Trophoblast cell (in vitro differentiated cells and primary cell): Measurements from ENCODE around the gene BEGAIN.

Experiments used
- DNase-seq, 2 donors: peaks; one replicate each; pipeline ENCODE4 v3.0.0-alpha.2; 2016
- H2AFZ ChIP-seq: 2 replicates; pipeline ENCODE4 v1.6.1; 2013; ENCODE audit warnings: low read length, moderate library complexity, mild to moderate bottlenecking; ENCODE audit not compliant: insufficient read depth, poor library complexity
- H2AK5ac ChIP-seq: 2 replicates; pipeline ENCODE4 v1.6.1; 2013; ENCODE audit warnings: mild to moderate bottlenecking, low read length
- H2BK120ac ChIP-seq: 2 replicates; pipeline ENCODE4 v1.6.1; 2013; ENCODE audit warnings: low read length, mild to moderate bottlenecking, moderate library complexity; ENCODE audit not compliant: insufficient read depth, poor library complexity
- H2BK12ac ChIP-seq: 2 replicates; pipeline ENCODE4 v1.6.1; 2013; ENCODE audit warnings: mild to moderate bottlenecking, low read length, moderate library complexity
- H2BK5ac ChIP-seq: 2 replicates; pipeline ENCODE4 v1.6.1; 2013; ENCODE audit warnings: low read length, low read depth, moderate library complexity, mild to moderate bottlenecking; ENCODE audit not compliant: poor library complexity
- H3K14ac ChIP-seq: 2 replicates; pipeline ENCODE4 v1.6.1; 2013; ENCODE audit warnings: mild to moderate bottlenecking, low read length
- H3K18ac ChIP-seq: 2 replicates; pipeline ENCODE4 v1.6.1; 2013; ENCODE audit warnings: mild to moderate bottlenecking, low read length
- H3K23ac ChIP-seq: 2 replicates; pipeline ENCODE4 v1.6.1; 2013; ENCODE audit warnings: low read length
- H3K27ac ChIP-seq: 2 replicates; pipeline ENCODE4 v1.5.1; 2013; ENCODE audit warnings: low read depth, mild to moderate bottlenecking, inconsistent platforms, low read length, moderate library complexity
- H3K27me3 ChIP-seq: 2 replicates; pipeline ENCODE4 v1.6.1; 2013; ENCODE audit warnings: inconsistent platforms, mild to moderate bottlenecking, low read length, moderate library complexity; ENCODE audit not compliant: insufficient read depth
- H3K36me3 ChIP-seq, 2 experiments: 1 replicate in 1 of 2; 2 replicates in 1 of 2; pipeline ENCODE4 v1.6.1; 2013; ENCODE audit warnings: low read length in 2 of 2, mild to moderate bottlenecking in 2 of 2, moderate library complexity in 1 of 2; ENCODE audit not compliant: insufficient read depth in 2 of 2, control insufficient read depth in 1 of 2
- H3K4ac ChIP-seq: 2 replicates; pipeline ENCODE4 v1.6.1; 2013; ENCODE audit warnings: low read depth, mild to moderate bottlenecking, low read length, moderate library complexity
- H3K4me1 ChIP-seq, 2 experiments: 1 replicate in 1 of 2; 2 replicates in 1 of 2; pipeline ENCODE4 v1.6.1; 2013; ENCODE audit warnings: low read length in 2 of 2, mild to moderate bottlenecking in 2 of 2, moderate library complexity in 1 of 2; ENCODE audit not compliant: insufficient read depth in 2 of 2, control insufficient read depth in 1 of 2
- H3K4me2 ChIP-seq: 2 replicates; pipeline ENCODE4 v1.6.1; 2013; ENCODE audit warnings: inconsistent platforms, mild to moderate bottlenecking, low read length, moderate library complexity
- H3K4me3 ChIP-seq: 2 replicates; pipeline ENCODE4 v1.5.1; 2013; ENCODE audit warnings: mild to moderate bottlenecking, low read depth, low read length, inconsistent platforms
- H3K79me1 ChIP-seq: one replicate; pipeline ENCODE4 v1.6.1; 2013; ENCODE audit warnings: low read length
- H3K79me2 ChIP-seq: 2 replicates; pipeline ENCODE4 v1.6.1; 2013; ENCODE audit warnings: low read length, mild to moderate bottlenecking; ENCODE audit not compliant: control insufficient read depth, insufficient read depth, poor library complexity
- H3K9ac ChIP-seq: 2 replicates; pipeline ENCODE4 v1.6.1; 2013; ENCODE audit warnings: mild to moderate bottlenecking, low read length
- H3K9me3 ChIP-seq: 2 replicates; pipeline ENCODE4 v1.6.1; 2013; ENCODE audit warnings: low read depth, mild to moderate bottlenecking, control low read depth, inconsistent platforms, low read length; ENCODE audit not compliant: insufficient read depth
- H4K12ac ChIP-seq: 2 replicates; pipeline ENCODE4 v1.6.1; 2013; ENCODE audit warnings: low read depth, mild to moderate bottlenecking, low read length, moderate library complexity
- H4K8ac ChIP-seq: 2 replicates; pipeline ENCODE4 v1.6.1; 2013; ENCODE audit warnings: low read depth, mild to moderate bottlenecking, low read length, moderate library complexity
- H4K91ac ChIP-seq: one replicate; pipeline ENCODE4 v1.6.1; 2013; ENCODE audit warnings: low read depth, mild to moderate bottlenecking, low read length, moderate library complexity
- WGBS: extraction: QIAGEN DNeasy Blood & Tissue Kit; methylation state at CpG from one replicate; pipeline ENCODE4 v1.1.7; 2013; ENCODE audit warnings: missing lambda C conversion rate; ENCODE audit not compliant: insufficient read length, insufficient coverage; ENCODE audit errors: extremely low coverage; 5-methylcytosine and 5-hydroxymethylcytosine counted together

BEGAIN gene

GRCh38 chr14:100618318-100618693 lies 31.1 kb upstream of the BEGAIN start:
- Histone ChIP-seq H3K14ac (no peak overlapping the region), H3K36me3 (no peaks in the 10 kb centered on the region), H3K27me3 (no peaks in the 10 kb centered on the region), H4K91ac (no peak overlapping the region), H3K18ac (no peak overlapping the region), H3K4me3 (no peak overlapping the region), H2BK12ac (no peak overlapping the region), H3K9me3 (no peaks in the 10 kb centered on the region), H2BK5ac (no peak overlapping the region), H3K79me2 (no peaks in the 10 kb centered on the region), H2BK120ac (no peak overlapping the region), H3K4me1 (no peaks in the 10 kb centered on the region), H3K9ac (no peak overlapping the region), H3K4me2 (no peak overlapping the region), H4K8ac (no peak overlapping the region), H3K79me1 (no peaks in the 10 kb centered on the region), H2AFZ (no peak overlapping the region), H3K4ac (no peak overlapping the region), H3K23ac (no peak overlapping the region), H3K27ac (no peak overlapping the region), H4K12ac (no peak overlapping the region), H2AK5ac (no peak overlapping the region)
- no CpG with 5 or more reads among the region's 9 CpGs for WGBS
- no peak for DNase-seq

- H2BK12ac ChIP-seq, result no peak overlapping the region
- H4K91ac ChIP-seq, result no peak overlapping the region
- no peaks in the 10 kb centered on the region for H3K4me1 ChIP-seq
- no peak overlapping the region for H3K18ac ChIP-seq
- H2BK5ac ChIP-seq, result no peak overlapping the region
- no peak overlapping the region for H2BK120ac ChIP-seq
- no peak for DNase-seq
- H3K4me3 ChIP-seq, result no peak overlapping the region
- H3K23ac ChIP-seq, result no peak overlapping the region
- no peak overlapping the region for H3K27ac ChIP-seq
- H3K27me3 ChIP-seq, result no peaks in the 10 kb centered on the region
- no peak overlapping the region for H2AK5ac ChIP-seq
- no peak overlapping the region for H3K14ac ChIP-seq
- no peak overlapping the region for H3K4ac ChIP-seq
- H4K12ac ChIP-seq, result no peak overlapping the region
- no peaks in the 10 kb centered on the region for H3K9me3 ChIP-seq
- H2AFZ ChIP-seq, result no peak overlapping the region
- H3K79me1 ChIP-seq, result no peaks in the 10 kb centered on the region
- H3K9ac ChIP-seq, result no peak overlapping the region
- no peak overlapping the region for H3K4me2 ChIP-seq
- H3K36me3 ChIP-seq, result no peaks in the 10 kb centered on the region
- WGBS, result no CpG with 5 or more reads among the region's 20 CpGs
- H4K8ac ChIP-seq, result no peak overlapping the region
- H3K79me2 ChIP-seq, result no peaks in the 10 kb centered on the region
Observed at GRCh38 chr14:100617410-100618317, 30.4 kb upstream of the BEGAIN start.

GRCh38 chr14:100616854-100617409 lies 29.7 kb upstream of the BEGAIN start:
- Histone ChIP-seq H3K27me3 (no peaks in the 10 kb centered on the region), H4K8ac (no peak overlapping the region), H3K9ac (no peak overlapping the region), H3K14ac (no peak overlapping the region), H4K12ac (no peak overlapping the region), H2BK120ac (no peak overlapping the region), H3K79me2 (no peaks in the 10 kb centered on the region), H2BK12ac (no peak overlapping the region), H3K27ac (no peak overlapping the region), H3K4me1 (no peaks in the 10 kb centered on the region), H3K4ac (no peak overlapping the region), H3K9me3 (no peaks in the 10 kb centered on the region), H2AFZ (no peak overlapping the region), H4K91ac (no peak overlapping the region), H2BK5ac (no peak overlapping the region), H3K4me3 (no peak overlapping the region), H3K36me3 (no peaks in the 10 kb centered on the region), H3K23ac (no peak overlapping the region), H3K18ac (no peak overlapping the region), H3K79me1 (no peaks in the 10 kb centered on the region), H2AK5ac (no peak overlapping the region), H3K4me2 (no peak overlapping the region)
- no peak for DNase-seq
- WGBS, result no CpG with 5 or more reads among the region's 10 CpGs

- Histone ChIP-seq H3K36me3 (no peaks in the 10 kb centered on the region), H3K79me2 (no peaks in the 10 kb centered on the region), H2BK12ac (no peak overlapping the region), H3K14ac (no peak overlapping the region), H4K12ac (no peak overlapping the region), H3K4me2 (no peak overlapping the region), H3K23ac (no peak overlapping the region), H3K4ac (no peak overlapping the region), H3K18ac (no peak overlapping the region), H4K91ac (no peak overlapping the region), H3K27me3 (no peaks in the 10 kb centered on the region), H3K9ac (no peak overlapping the region), H3K9me3 (no peaks in the 10 kb centered on the region), H2BK120ac (no peak overlapping the region), H3K27ac (no peak overlapping the region), H3K4me3 (no peak overlapping the region), H2BK5ac (no peak overlapping the region), H2AK5ac (no peak overlapping the region), H2AFZ (no peak overlapping the region), H3K79me1 (no peaks in the 10 kb centered on the region), H4K8ac (no peak overlapping the region), H3K4me1 (no peaks in the 10 kb centered on the region)
- WGBS, result no CpG with 5 or more reads among the region's 25 CpGs
- no peak for DNase-seq
Observed at GRCh38 chr14:100615736-100616695, 28.8 kb upstream of the BEGAIN start.
